Measurements from ENCODE around the gene MYO18A. TPM values are rescaled to one million over a fixed set of nuclear protein-coding genes. Genes with fewer than 3 reads are reported as not detected.
A peak's percentile ranks its signal among the peaks of the same experiment; 100 is the strongest.

Gene MYO18A
- total and polyA plus RNA-seq, 4 donors, result 41.4 to 75.9 (median 59.4) TPM

DNA sequence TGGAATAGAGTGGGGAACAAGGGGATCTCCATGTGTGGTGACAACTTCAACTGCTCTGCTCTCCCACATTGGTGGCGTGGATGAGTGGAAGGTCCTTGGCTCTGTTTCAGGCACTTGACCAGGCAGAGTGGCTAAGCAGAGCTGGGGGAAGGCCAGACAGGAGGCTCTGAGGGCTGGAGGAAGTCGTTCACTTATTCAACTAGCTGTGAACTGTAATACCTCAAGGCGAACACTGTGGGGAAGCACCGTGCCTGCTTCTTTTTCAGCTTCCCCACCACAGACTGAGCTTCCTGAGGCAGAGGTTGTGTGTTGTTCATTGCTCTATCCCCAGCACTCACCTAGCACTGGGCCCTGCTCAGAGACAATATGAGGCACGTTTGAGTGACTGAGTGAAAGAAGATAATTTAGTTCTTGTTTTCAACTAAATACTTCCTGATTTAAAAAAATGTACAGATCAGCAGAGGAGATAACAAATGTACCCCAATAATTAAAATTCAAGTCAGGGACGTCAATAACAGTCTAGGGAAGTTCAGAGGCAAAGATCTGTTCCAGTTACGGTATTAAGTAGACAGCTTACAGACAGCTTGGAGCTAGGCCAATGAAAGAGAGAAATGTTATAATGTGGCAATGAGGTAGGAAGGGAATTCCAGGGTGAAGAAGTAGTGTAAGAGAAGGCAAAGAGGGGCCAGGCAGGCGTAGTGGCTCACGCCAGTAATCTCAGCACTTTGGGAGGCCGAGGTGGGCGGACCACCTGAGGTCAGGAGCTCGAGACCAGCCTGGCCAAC, 34.7 kb downstream of the MYO18A start:
- H3K9me3 ChIP-seq (ENCODE audit: control insufficient read depth, insufficient read depth, low read length), result no peaks in the 10 kb centered on the region
- peaks cover 49% of the 10 kb centered on the region for H3K4me1 ChIP-seq (ENCODE audit: control insufficient read depth, insufficient read depth, low read length)
- 9% methylated on average over 5 of the region's 12 CpGs for WGBS (ENCODE audit: insufficient coverage)
- H3K36me3 ChIP-seq (ENCODE audit: control insufficient read depth, insufficient read depth, low read length), result no peaks in the 10 kb centered on the region
- H3K4me3 ChIP-seq (ENCODE audit: low read depth, low read length), result no peak overlapping the region
- peak in 2 of 6 donors; percentile 81 to 89 for DNase-seq (ENCODE audit: low read depth in 4 of 6, low spot score in 6 of 6)
- H3K27ac ChIP-seq (ENCODE audit: low read depth, low read length), result no peak overlapping the region
- H3K27me3 ChIP-seq (ENCODE audit: control insufficient read depth, insufficient read depth, low read length), result no peaks in the 10 kb centered on the region

DNA sequence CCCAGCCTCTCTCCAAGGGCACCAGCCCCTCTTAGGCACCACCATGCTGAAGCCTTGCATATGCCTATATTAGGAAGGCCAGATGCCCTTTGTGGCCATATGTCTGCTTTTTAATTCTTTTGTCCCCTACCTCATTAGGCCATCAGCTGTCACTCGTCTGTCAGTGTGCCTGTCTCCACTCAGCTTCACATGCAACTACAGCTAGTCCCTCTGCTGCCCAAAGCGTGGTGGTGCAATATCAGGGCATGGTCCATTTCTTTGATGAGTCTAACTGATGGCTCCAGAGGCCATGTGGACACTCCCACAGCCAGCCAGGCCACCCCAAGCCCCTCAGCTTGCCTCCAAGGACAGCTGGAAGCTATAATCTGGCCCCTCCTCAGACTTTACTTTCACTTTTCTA, 36.3 kb downstream of the MYO18A start:
- WGBS (ENCODE audit: insufficient coverage), result 50% methylated on average over 2 of the region's 2 CpGs
- Histone ChIP-seq H3K4me1 (ENCODE audit: control insufficient read depth, insufficient read depth, low read length) (peaks cover 52% of the 10 kb centered on the region), H3K9me3 (ENCODE audit: control insufficient read depth, insufficient read depth, low read length) (no peaks in the 10 kb centered on the region), H3K36me3 (ENCODE audit: control insufficient read depth, insufficient read depth, low read length) (peaks cover under 1% of the 10 kb centered on the region), H3K27me3 (ENCODE audit: control insufficient read depth, insufficient read depth, low read length) (no peaks in the 10 kb centered on the region), H3K27ac (ENCODE audit: low read depth, low read length) (no peak overlapping the region), H3K4me3 (ENCODE audit: low read depth, low read length) (no peak overlapping the region)
- peak in 1 of 6 donors; percentile 50 for DNase-seq (ENCODE audit: low read depth in 4 of 6, low spot score in 6 of 6)

DNA sequence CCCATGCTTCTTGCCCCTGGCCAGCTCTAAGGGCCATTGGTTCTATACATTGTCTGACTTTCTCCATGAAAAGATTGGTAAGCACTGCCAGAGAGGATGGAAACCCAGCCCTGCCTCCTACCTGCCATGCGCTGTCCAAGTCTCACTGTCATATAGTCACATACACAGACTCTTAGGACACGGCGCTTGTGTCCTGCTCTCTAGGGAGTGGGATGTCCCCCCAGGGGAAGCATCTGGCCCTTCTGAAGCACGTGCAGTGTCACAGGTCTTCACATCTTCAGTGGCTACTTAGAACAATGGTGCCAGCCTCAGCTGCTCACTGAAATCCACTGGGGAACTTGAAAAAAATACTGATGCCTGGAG, 38.7 kb downstream of the MYO18A start:
- Histone ChIP-seq H3K27me3 (ENCODE audit: control insufficient read depth, insufficient read depth, low read length) (no peaks in the 10 kb centered on the region), H3K4me1 (ENCODE audit: control insufficient read depth, insufficient read depth, low read length) (peaks cover 55% of the 10 kb centered on the region), H3K27ac (ENCODE audit: low read depth, low read length) (peak overlapping the region; percentile 93), H3K4me3 (ENCODE audit: low read depth, low read length) (no peak overlapping the region), H3K9me3 (ENCODE audit: control insufficient read depth, insufficient read depth, low read length) (no peaks in the 10 kb centered on the region), H3K36me3 (ENCODE audit: control insufficient read depth, insufficient read depth, low read length) (peaks cover 7% of the 10 kb centered on the region)
- DNase-seq (ENCODE audit: low read depth in 4 of 6, low spot score in 6 of 6), result no peak
- 9% methylated on average over 3 of the region's 4 CpGs for WGBS (ENCODE audit: insufficient coverage)

DNA sequence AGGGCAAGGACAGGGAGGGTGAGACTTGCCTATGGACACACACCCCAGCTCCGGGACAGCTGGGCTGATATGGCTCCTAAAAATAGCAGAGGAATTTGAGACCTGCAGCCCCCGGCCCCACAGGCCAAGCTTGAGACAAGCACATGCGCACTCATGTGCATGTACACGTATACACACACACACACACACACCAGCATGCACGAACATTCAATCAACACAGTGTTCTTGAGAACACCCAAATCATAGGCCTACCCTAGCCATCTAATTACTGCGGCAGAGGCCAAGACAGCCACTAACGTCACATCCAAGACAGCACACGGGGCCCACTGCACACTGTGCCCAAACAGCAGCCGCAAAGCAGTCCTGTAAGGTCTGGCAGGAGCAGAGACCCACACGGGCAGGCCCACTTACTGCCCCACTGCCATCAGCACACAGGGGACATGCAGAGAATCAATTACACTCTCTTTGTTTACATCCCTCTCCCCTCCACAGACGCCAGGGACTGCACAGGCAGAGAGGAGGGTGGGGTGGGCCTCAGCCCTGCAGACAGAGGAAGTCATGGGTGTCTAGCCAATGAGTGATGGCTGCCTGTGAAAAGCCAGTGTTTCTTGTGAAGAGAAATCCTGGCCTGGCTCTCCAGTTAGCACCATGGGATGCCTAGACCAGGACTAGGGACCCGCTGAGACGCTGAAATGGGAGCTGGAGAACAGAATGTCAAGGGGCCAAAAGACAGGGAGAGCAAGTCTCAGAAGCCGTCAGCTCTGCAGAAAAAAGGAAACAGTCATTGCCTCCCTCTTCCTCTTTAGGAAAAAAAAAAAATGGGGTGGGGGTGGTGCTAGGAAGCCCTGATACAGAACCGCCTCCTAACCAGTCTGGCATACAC, 39.3 kb downstream of the MYO18A start:
- Histone ChIP-seq H3K36me3 (ENCODE audit: control insufficient read depth, insufficient read depth, low read length) (peaks cover 7% of the 10 kb centered on the region), H3K27ac (ENCODE audit: low read depth, low read length) (peak overlapping the region; percentile 93), H3K4me1 (ENCODE audit: control insufficient read depth, insufficient read depth, low read length) (peaks cover 54% of the 10 kb centered on the region), H3K9me3 (ENCODE audit: control insufficient read depth, insufficient read depth, low read length) (no peaks in the 10 kb centered on the region), H3K4me3 (ENCODE audit: low read depth, low read length) (peak overlapping the region; percentile 25), H3K27me3 (ENCODE audit: control insufficient read depth, insufficient read depth, low read length) (no peaks in the 10 kb centered on the region)
- DNase-seq (ENCODE audit: low read depth in 4 of 6, low spot score in 6 of 6), result peak in 2 of 6 donors; percentile 76 to 91
- WGBS (ENCODE audit: insufficient coverage), result 17% methylated on average over 12 of the region's 15 CpGs

DNA sequence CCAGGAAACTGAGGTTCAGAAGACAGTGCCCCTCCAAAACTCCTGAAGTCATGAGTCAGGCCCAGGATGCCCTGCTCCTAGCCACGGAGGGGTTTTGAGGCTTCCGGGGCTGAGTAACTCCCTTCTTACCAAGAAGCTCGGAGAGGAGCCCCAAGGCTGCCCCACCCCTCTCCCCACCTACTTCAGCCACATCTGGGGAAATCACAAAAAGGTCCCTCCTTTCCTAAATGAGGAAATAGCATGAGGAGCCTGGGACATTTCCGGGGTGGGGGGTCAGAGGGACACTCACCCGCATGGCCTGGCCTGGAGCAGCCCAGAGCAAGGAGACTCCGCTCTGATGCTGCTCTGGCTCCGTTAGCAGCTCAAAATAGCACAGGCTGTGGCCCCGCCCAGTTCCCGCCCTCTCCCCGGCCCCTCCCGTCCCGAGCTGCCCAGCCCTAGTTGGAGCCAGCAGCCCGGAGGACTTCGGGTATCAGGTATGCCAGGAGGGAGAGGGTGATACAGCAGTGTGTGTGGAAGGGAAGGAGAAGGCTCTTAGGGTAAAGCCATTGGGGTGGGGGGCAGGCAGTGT, 40.1 kb downstream of the MYO18A start:
- H3K4me3 ChIP-seq (ENCODE audit: low read depth, low read length), result peak overlapping the region; percentile 25
- H3K27ac ChIP-seq (ENCODE audit: low read depth, low read length), result peak overlapping the region; percentile 93
- peaks cover 7% of the 10 kb centered on the region for H3K36me3 ChIP-seq (ENCODE audit: control insufficient read depth, insufficient read depth, low read length)
- H3K9me3 ChIP-seq (ENCODE audit: control insufficient read depth, insufficient read depth, low read length), result no peaks in the 10 kb centered on the region
- peak in 2 of 6 donors; percentile 76 to 80 for DNase-seq (ENCODE audit: low read depth in 4 of 6, low spot score in 6 of 6)
- WGBS (ENCODE audit: insufficient coverage), result 4% methylated on average over 11 of the region's 14 CpGs
- peaks cover 51% of the 10 kb centered on the region for H3K4me1 ChIP-seq (ENCODE audit: control insufficient read depth, insufficient read depth, low read length)
- H3K27me3 ChIP-seq (ENCODE audit: control insufficient read depth, insufficient read depth, low read length), result no peaks in the 10 kb centered on the region

DNA sequence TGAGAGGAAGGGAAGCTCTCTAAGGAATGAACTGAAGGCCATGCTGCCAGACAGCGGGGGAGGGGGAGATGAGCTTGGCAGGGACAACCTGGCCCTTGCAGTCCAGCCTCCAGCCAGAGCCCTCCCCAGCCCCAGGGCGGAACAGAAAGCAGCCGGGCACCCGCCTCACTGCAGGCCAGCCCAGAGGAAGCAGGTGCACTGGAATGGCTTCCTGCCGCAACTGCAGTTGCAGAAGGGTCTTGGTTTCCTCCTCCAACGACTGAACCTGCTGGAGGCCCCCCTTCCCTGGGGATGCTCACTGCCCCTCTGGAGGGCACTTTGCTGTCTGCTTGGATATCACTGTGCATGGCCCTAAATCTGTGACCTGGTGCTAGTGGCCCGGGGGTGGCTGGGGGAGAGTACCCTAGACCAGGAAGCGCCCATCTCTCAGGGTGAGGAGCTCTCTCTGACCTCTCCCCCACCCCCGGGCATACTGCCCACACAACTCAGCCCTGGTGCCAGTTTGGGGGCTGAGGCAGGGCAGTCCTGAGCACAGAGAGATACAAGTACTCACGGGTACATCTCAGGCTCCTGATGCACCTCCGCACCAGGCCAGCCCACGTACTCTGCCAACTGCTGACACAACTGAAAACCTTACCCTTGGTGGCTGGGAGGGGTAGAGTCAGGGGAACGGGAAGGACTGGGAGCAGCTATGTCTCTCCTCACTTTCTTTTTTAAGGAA, 41.1 kb downstream of the MYO18A start:
- H3K36me3 ChIP-seq (ENCODE audit: control insufficient read depth, insufficient read depth, low read length), result peaks cover 7% of the 10 kb centered on the region
- H3K4me1 ChIP-seq (ENCODE audit: control insufficient read depth, insufficient read depth, low read length), result peaks cover 49% of the 10 kb centered on the region
- no peak overlapping the region for H3K27ac ChIP-seq (ENCODE audit: low read depth, low read length)
- H3K4me3 ChIP-seq (ENCODE audit: low read depth, low read length), result no peak overlapping the region
- no peaks in the 10 kb centered on the region for H3K27me3 ChIP-seq (ENCODE audit: control insufficient read depth, insufficient read depth, low read length)
- peak in 2 of 6 donors; percentile 25 to 52 for DNase-seq (ENCODE audit: low read depth in 4 of 6, low spot score in 6 of 6)
- H3K9me3 ChIP-seq (ENCODE audit: control insufficient read depth, insufficient read depth, low read length), result no peaks in the 10 kb centered on the region
- WGBS (ENCODE audit: insufficient coverage), result 53% methylated on average over 9 of the region's 13 CpGs

DNA sequence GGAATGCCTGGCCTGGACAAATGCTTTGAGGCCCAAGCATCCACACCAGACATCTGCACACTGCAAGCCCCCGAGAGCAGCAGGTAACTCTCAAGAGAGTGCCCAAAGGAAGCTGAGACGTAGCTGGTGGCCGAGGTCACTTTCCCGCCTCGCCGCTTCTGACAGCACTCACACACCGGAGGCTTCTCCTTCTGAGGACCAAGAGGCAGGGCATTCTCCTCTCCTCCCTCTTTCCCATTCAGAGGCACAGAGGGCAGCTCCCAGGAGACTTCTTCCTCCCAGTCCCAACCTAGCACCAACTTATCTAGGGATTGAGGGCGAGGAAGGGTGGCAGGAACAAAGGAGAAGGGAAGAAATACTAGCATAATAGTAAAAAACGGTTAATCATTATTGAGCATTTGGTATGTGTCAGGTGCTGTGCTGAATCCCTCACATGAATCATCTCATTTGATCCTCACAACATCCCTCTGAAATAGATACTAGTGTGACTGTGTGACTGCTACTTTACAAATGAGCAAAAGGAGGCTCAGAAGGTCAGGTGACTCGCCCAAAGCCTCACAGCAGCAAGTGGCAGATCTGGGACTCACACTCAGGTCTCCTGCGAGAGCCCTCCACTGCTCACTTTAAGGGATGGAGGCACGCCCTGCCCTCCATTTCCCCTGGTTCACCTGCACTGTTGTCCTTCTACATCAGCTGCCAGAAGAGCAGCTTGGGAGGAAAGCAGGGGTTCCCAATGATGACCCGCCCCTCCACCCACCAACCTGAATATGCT, 41.8 kb downstream of the MYO18A start:
- no peaks in the 10 kb centered on the region for H3K9me3 ChIP-seq (ENCODE audit: control insufficient read depth, insufficient read depth, low read length)
- no peak overlapping the region for H3K27ac ChIP-seq (ENCODE audit: low read depth, low read length)
- no peak overlapping the region for H3K4me3 ChIP-seq (ENCODE audit: low read depth, low read length)
- WGBS (ENCODE audit: insufficient coverage), result 70% methylated on average over 10 of the region's 13 CpGs
- peaks cover 8% of the 10 kb centered on the region for H3K36me3 ChIP-seq (ENCODE audit: control insufficient read depth, insufficient read depth, low read length)
- peaks cover 49% of the 10 kb centered on the region for H3K4me1 ChIP-seq (ENCODE audit: control insufficient read depth, insufficient read depth, low read length)
- no peak for DNase-seq (ENCODE audit: low read depth in 4 of 6, low spot score in 6 of 6)
- H3K27me3 ChIP-seq (ENCODE audit: control insufficient read depth, insufficient read depth, low read length), result no peaks in the 10 kb centered on the region

DNA sequence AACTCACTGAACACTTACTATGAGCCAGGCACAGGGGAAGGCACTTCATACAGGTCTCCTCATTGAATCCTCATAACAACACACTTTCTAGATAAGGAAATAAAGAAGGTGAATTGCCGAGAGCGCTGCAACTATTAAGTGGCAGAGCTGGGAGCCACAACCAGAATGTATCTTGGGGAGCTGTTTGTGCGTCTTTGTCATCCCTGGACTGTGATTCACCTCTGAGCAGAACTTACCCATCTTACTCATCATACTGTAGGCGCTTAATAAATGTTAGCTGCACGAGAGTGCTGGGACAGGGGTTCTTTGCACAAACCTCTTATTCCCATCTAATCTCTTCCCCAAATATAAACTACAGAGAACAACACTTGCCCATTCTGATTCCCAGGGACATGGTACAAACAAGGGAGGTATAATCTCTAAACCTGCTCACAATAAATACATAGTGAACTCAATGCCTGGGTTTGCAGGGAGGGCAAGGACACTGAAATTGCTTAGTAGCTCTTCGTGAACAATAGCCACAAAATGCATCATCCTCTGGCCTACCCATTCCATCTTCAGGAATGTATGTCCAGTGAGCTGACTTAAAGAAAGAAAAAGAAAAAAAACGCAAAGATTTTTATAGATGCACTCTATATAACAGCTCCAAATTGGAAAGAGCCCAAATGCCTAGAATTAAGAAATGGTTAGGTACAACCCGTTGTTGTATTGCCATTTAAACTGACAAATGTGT, 43.0 kb downstream of the MYO18A start:
- H3K27ac ChIP-seq (ENCODE audit: low read depth, low read length), result no peak overlapping the region
- no peak overlapping the region for H3K4me3 ChIP-seq (ENCODE audit: low read depth, low read length)
- WGBS (ENCODE audit: insufficient coverage), result 93% methylated on average over 5 of the region's 8 CpGs
- H3K36me3 ChIP-seq (ENCODE audit: control insufficient read depth, insufficient read depth, low read length), result peaks cover 10% of the 10 kb centered on the region
- no peaks in the 10 kb centered on the region for H3K27me3 ChIP-seq (ENCODE audit: control insufficient read depth, insufficient read depth, low read length)
- no peak for DNase-seq (ENCODE audit: low read depth in 4 of 6, low spot score in 6 of 6)
- peaks cover 51% of the 10 kb centered on the region for H3K4me1 ChIP-seq (ENCODE audit: control insufficient read depth, insufficient read depth, low read length)
- H3K9me3 ChIP-seq (ENCODE audit: control insufficient read depth, insufficient read depth, low read length), result no peaks in the 10 kb centered on the region
